Suprapubic skin (tissue), 4 donors: ENCODE data around the gene TRIM3. TPM values are rescaled to one million over a fixed set of nuclear protein-coding genes. Genes with fewer than 3 reads are reported as not detected.
A peak's percentile ranks its signal among the peaks of the same experiment; 100 is the strongest.

Source experiments
- DNase-seq, 2 donors: peaks; one replicate each; pipeline ENCODE4 v3.0.0-alpha.2; 2019; ENCODE audit warnings: low spot score in 2 of 2
- H3K27ac ChIP-seq: fragments of 200-600 bp; sonication (generic); one replicate; pipeline ENCODE4 v1.5.1; 2019
- H3K27me3 ChIP-seq: fragments of 200-600 bp; sonication (generic); one replicate; pipeline ENCODE4 v1.5.1; 2019
- H3K36me3 ChIP-seq: fragments of 200-600 bp; sonication (generic); one replicate; pipeline ENCODE4 v1.5.1; 2019
- H3K4me1 ChIP-seq: fragments of 200-600 bp; sonication (generic); one replicate; pipeline ENCODE4 v1.5.1; 2019
- H3K4me3 ChIP-seq: fragments of 200-600 bp; sonication (generic); one replicate; pipeline ENCODE4 v1.5.1; 2019; ENCODE audit warnings: mild to moderate bottlenecking
- H3K9me3 ChIP-seq: fragments of 200-600 bp; sonication (generic); one replicate; pipeline ENCODE4 v1.5.1; 2019
- CTCF ChIP-seq, 2 donors: fragments of 200-600 bp in 1 of 2; fragments of 450-650 bp in 1 of 2; sonication (generic) in 1 of 2; IDR thresholded peaks; one replicate each; pipeline ENCODE4 v1.5.1; 2016 to 2019; ENCODE audit warnings: antibody characterized with exemption in 2 of 2, mild to moderate bottlenecking in 1 of 2, moderate library complexity in 1 of 2
- EP300 ChIP-seq: sonication (generic); formaldehyde crosslinking; IDR thresholded peaks from one replicate; pipeline ENCODE4 v1.6.1; 2017; ENCODE audit warnings: antibody characterized with exemption
- POLR2A ChIP-seq, 2 donors: fragments of 450-650 bp; IDR thresholded peaks; one replicate each; pipeline ENCODE4 v1.6.1; 2017; ENCODE audit warnings: antibody characterized with exemption in 2 of 2, mild to moderate bottlenecking in 2 of 2, moderate library complexity in 2 of 2
- POLR2AphosphoS5 ChIP-seq, 3 donors: sonication (generic); formaldehyde crosslinking; IDR thresholded peaks; one replicate each; pipeline ENCODE4 v1.6.1; 2017; ENCODE audit warnings: antibody characterized with exemption in 3 of 3
- WGBS: methylation state at CpG from one replicate; pipeline ENCODE4 v1.1.5; 2018; 5-methylcytosine and 5-hydroxymethylcytosine counted together
- total RNA-seq, 4 donors: library from RNA; depleted of rRNA; stranded (reverse); fragments of >200 nt; gene quantifications; one replicate each; pipeline ENCODE4 v1.1.0, GENCODE V29; 2016

The TRIM3 gene
- total RNA-seq, 4 donors from 2014 or later: 20.0 to 40.2 (median 32.2) TPM

- 96% methylated on average over 3 of the region's 3 CpGs for WGBS
- H3K36me3 ChIP-seq: peaks cover 64% of the 10 kb centered on the region
- DNase-seq: no peak
Measured at GRCh38 chr11:6485661-6486060, 11.9 kb upstream of the TRIM3 start.

GRCh38 chr11:6483015-6483414 is 9.3 kb upstream of the TRIM3 start:
- TF ChIP-seq EP300 (no peak), POLR2AphosphoS5 (IDR thresholded peaks at IDR 0.05) (no peak), CTCF (IDR thresholded peaks at IDR 0.05) (no peak), POLR2A (IDR thresholded peaks at IDR 0.05) (no peak)
- no peak overlapping the region for H3K27ac ChIP-seq

More at GRCh38 chr11:6485661-6486060, 11.9 kb upstream of the TRIM3 start:
- H3K27me3 ChIP-seq: no peaks in the 10 kb centered on the region
- H3K9me3 ChIP-seq: no peaks in the 10 kb centered on the region
- peaks cover 18% of the 10 kb centered on the region for H3K4me1 ChIP-seq
- H3K4me3 ChIP-seq: no peak overlapping the region
- no peak overlapping the region for H3K27ac ChIP-seq
- TF ChIP-seq POLR2AphosphoS5 (IDR thresholded peaks at IDR 0.05) (no peak), EP300 (no peak), POLR2A (IDR thresholded peaks at IDR 0.05) (no peak), CTCF (IDR thresholded peaks at IDR 0.05) (no peak)

GRCh38 chr11:6482441-6482840 is 8.7 kb upstream of the TRIM3 start:
- H3K4me1 ChIP-seq: peaks cover 35% of the 10 kb centered on the region
- WGBS: 86% methylated on average over 4 of the region's 4 CpGs

More at GRCh38 chr11:6483015-6483414, 9.3 kb upstream of the TRIM3 start:
- Histone ChIP-seq H3K27me3 (no peaks in the 10 kb centered on the region), H3K4me1 (peaks cover 35% of the 10 kb centered on the region), H3K9me3 (no peaks in the 10 kb centered on the region), H3K4me3 (no peak overlapping the region), H3K36me3 (peaks cover 62% of the 10 kb centered on the region)
- WGBS: 89% methylated on average over 6 of the region's 6 CpGs
- no peak for DNase-seq

GRCh38 chr11:6481924-6482275 is 8.2 kb upstream of the TRIM3 start:
- H3K27ac ChIP-seq: peak overlapping the region; percentile 92
- DNase-seq: no peak
- peaks cover 35% of the 10 kb centered on the region for H3K4me1 ChIP-seq
- 11% methylated on average over 10 of the region's 13 CpGs for WGBS
- peak overlapping the region; percentile 87 for H3K4me3 ChIP-seq
- TF ChIP-seq POLR2AphosphoS5 (IDR thresholded peaks at IDR 0.05) (no peak), POLR2A (IDR thresholded peaks at IDR 0.05) (no peak), EP300 (no peak), CTCF (IDR thresholded peaks at IDR 0.05) (no peak)
- peaks cover 69% of the 10 kb centered on the region for H3K36me3 ChIP-seq
- H3K9me3 ChIP-seq: no peaks in the 10 kb centered on the region
- no peaks in the 10 kb centered on the region for H3K27me3 ChIP-seq

More at GRCh38 chr11:6482441-6482840, 8.7 kb upstream of the TRIM3 start:
- no peak for DNase-seq
- Histone ChIP-seq H3K27ac (peak overlapping the region; percentile 92), H3K27me3 (no peaks in the 10 kb centered on the region), H3K4me3 (peak overlapping the region; percentile 87), H3K36me3 (peaks cover 65% of the 10 kb centered on the region), H3K9me3 (no peaks in the 10 kb centered on the region)
- TF ChIP-seq POLR2AphosphoS5 (IDR thresholded peaks at IDR 0.05) (no peak), CTCF (IDR thresholded peaks at IDR 0.05) (no peak), POLR2A (IDR thresholded peaks at IDR 0.05) (no peak), EP300 (no peak)

- no peaks in the 10 kb centered on the region for H3K27me3 ChIP-seq
- DNase-seq: peak; percentile 99
- H3K36me3 ChIP-seq: peaks cover 69% of the 10 kb centered on the region
- TF ChIP-seq CTCF (IDR thresholded peaks at IDR 0.05) (no peak), POLR2AphosphoS5 (IDR thresholded peaks at IDR 0.05) (peak; percentile 66 to 74 (median 74)), POLR2A (IDR thresholded peaks at IDR 0.05) (peak; percentile 26 to 86)
- H3K4me3 ChIP-seq: peak within 1 kb of the TSS; percentile 87
- H3K9me3 ChIP-seq: no peaks in the 10 kb centered on the region
- peak within 1 kb of the TSS; percentile 92 for H3K27ac ChIP-seq
- peaks cover 35% of the 10 kb centered on the region for H3K4me1 ChIP-seq
- WGBS: under 1% methylated on average over 21 of the region's 66 CpGs
Measured at GRCh38 chr11:6481012-6481923, 7.5 kb upstream of the TRIM3 start, which contains the start of the genes ARFIP2 and TIMM10B. Gene ARFIP2 (minus strand): TSS chr11:6481331. CDS start chr11:6480421, 910 bp downstream. Gene TIMM10B (plus strand): TSS chr11:6481501. CDS start chr11:6481517, 16 bp downstream.
